HG02970 (cell line): ENCODE results near the gene HLA-A.
A peak's percentile ranks its signal among the peaks of the same experiment; 100 is the strongest.

Experiments
- ATAC-seq: cut with Tn5 transposase; IDR thresholded peaks from one replicate; pipeline ENCODE4 v1.9.1; 2021; ENCODE audit warnings: mild to moderate bottlenecking, moderate library complexity, moderate number of reproducible peaks; ENCODE audit not compliant: unreplicated experiment, low FRiP score

The HLA-A gene

GRCh38 chr6:29942275-29943052, at the start of gene HLA-A:
Gene HLA-A (plus strand): TSS chr6:29942532. CDS start chr6:29942554, 22 bp downstream.
- peak; percentile 91 for ATAC-seq

- no peak for ATAC-seq
Observed at GRCh38 chr6:29892696-29893095, 49.6 kb upstream of the HLA-A start.

GRCh38 chr6:29899281-29899680, 43.1 kb upstream of the HLA-A start:
- no peak for ATAC-seq

- no peak for ATAC-seq
Observed at GRCh38 chr6:29905286-29905685, 37.0 kb upstream of the HLA-A start.

GRCh38 chr6:29907637-29908340, 34.5 kb upstream of the HLA-A start:
- no peak for ATAC-seq

- no peak for ATAC-seq
Observed at GRCh38 chr6:29908341-29908662, 34.0 kb upstream of the HLA-A start.

- ATAC-seq: no peak
Observed at GRCh38 chr6:29908710-29909109, 33.6 kb upstream of the HLA-A start.

GRCh38 chr6:29909985-29910384, 32.3 kb upstream of the HLA-A start:
- ATAC-seq: no peak

GRCh38 chr6:29912840-29913239, 29.5 kb upstream of the HLA-A start:
- ATAC-seq: no peak

- no peak for ATAC-seq
Observed at GRCh38 chr6:29916741-29917140, 25.6 kb upstream of the HLA-A start.

GRCh38 chr6:29917857-29918256, 24.5 kb upstream of the HLA-A start:
- ATAC-seq: no peak

- no peak for ATAC-seq
Observed at GRCh38 chr6:29919506-29920445, 22.6 kb upstream of the HLA-A start.

GRCh38 chr6:29924287-29924686, 18.0 kb upstream of the HLA-A start:
- no peak for ATAC-seq

GRCh38 chr6:29924731-29925130, 17.6 kb upstream of the HLA-A start:
- no peak for ATAC-seq

- ATAC-seq: no peak
Observed at GRCh38 chr6:29925321-29925720, 17.0 kb upstream of the HLA-A start.

GRCh38 chr6:29925727-29926412, 16.5 kb upstream of the HLA-A start:
- ATAC-seq: no peak

- peak; percentile 89 for ATAC-seq
Observed at GRCh38 chr6:29926413-29927274, 15.7 kb upstream of the HLA-A start.

GRCh38 chr6:29927275-29927569, 15.1 kb upstream of the HLA-A start:
- ATAC-seq: no peak

- no peak for ATAC-seq
Observed at GRCh38 chr6:29927841-29928388, 14.4 kb upstream of the HLA-A start.
